ENCODE measurements around the gene FBXO22.

Gene FBXO22

GRCh38 chr15:75928680-75929608, 25.3 kb downstream of the FBXO22 start:
- DNase-seq, result no peak
- Histone ChIP-seq H3K27ac (ENCODE audit: insufficient read depth, low read length, poor library complexity, severe bottlenecking) (no peak overlapping the region), H3K27me3 (replicated peaks; ENCODE audit: control insufficient read depth, insufficient read depth, low read length, poor library complexity, severe bottlenecking) (no peaks in the 10 kb centered on the region), H3K4me3 (ENCODE audit: insufficient read depth, low read depth, low read length, poor library complexity, severe bottlenecking) (no peak overlapping the region), H3K9me3 (ENCODE audit: control insufficient read depth, low read length) (no peaks in the 10 kb centered on the region), H3K36me3 (ENCODE audit: control insufficient read depth, insufficient read depth, low read length) (peaks cover 22% of the 10 kb centered on the region), H3K4me1 (ENCODE audit: control insufficient read depth, insufficient read depth, low read length, poor library complexity, severe bottlenecking) (no peaks in the 10 kb centered on the region)

GRCh38 chr15:75929799-75930565, 26.3 kb downstream of the FBXO22 start:
- no peaks in the 10 kb centered on the region for H3K9me3 ChIP-seq (ENCODE audit: control insufficient read depth, low read length)
- H3K27ac ChIP-seq (ENCODE audit: insufficient read depth, low read length, poor library complexity, severe bottlenecking), result no peak overlapping the region
- H3K27me3 ChIP-seq (replicated peaks; ENCODE audit: control insufficient read depth, insufficient read depth, low read length, poor library complexity, severe bottlenecking), result no peaks in the 10 kb centered on the region
- no peaks in the 10 kb centered on the region for H3K4me1 ChIP-seq (ENCODE audit: control insufficient read depth, insufficient read depth, low read length, poor library complexity, severe bottlenecking)
- no peak overlapping the region for H3K4me3 ChIP-seq (ENCODE audit: insufficient read depth, low read depth, low read length, poor library complexity, severe bottlenecking)
- no peak for DNase-seq
- peaks cover 24% of the 10 kb centered on the region for H3K36me3 ChIP-seq (ENCODE audit: control insufficient read depth, insufficient read depth, low read length)

- H3K27ac ChIP-seq (ENCODE audit: insufficient read depth, low read length, poor library complexity, severe bottlenecking), result no peak overlapping the region
- H3K27me3 ChIP-seq (replicated peaks; ENCODE audit: control insufficient read depth, insufficient read depth, low read length, poor library complexity, severe bottlenecking), result no peaks in the 10 kb centered on the region
- no peak overlapping the region for H3K4me3 ChIP-seq (ENCODE audit: insufficient read depth, low read depth, low read length, poor library complexity, severe bottlenecking)
- no peak for DNase-seq
- peaks cover 30% of the 10 kb centered on the region for H3K36me3 ChIP-seq (ENCODE audit: control insufficient read depth, insufficient read depth, low read length)
- no peaks in the 10 kb centered on the region for H3K4me1 ChIP-seq (ENCODE audit: control insufficient read depth, insufficient read depth, low read length, poor library complexity, severe bottlenecking)
- H3K9me3 ChIP-seq (ENCODE audit: control insufficient read depth, low read length), result no peaks in the 10 kb centered on the region
Observed at GRCh38 chr15:75930866-75931265, 27.2 kb downstream of the FBXO22 start.

GRCh38 chr15:75942464-75942863, 38.8 kb downstream of the FBXO22 start:
- H3K4me3 ChIP-seq (ENCODE audit: insufficient read depth, low read depth, low read length, poor library complexity, severe bottlenecking), result no peak overlapping the region
- no peaks in the 10 kb centered on the region for H3K36me3 ChIP-seq (ENCODE audit: control insufficient read depth, insufficient read depth, low read length)
- no peaks in the 10 kb centered on the region for H3K27me3 ChIP-seq (replicated peaks; ENCODE audit: control insufficient read depth, insufficient read depth, low read length, poor library complexity, severe bottlenecking)
- no peaks in the 10 kb centered on the region for H3K9me3 ChIP-seq (ENCODE audit: control insufficient read depth, low read length)
- H3K4me1 ChIP-seq (ENCODE audit: control insufficient read depth, insufficient read depth, low read length, poor library complexity, severe bottlenecking), result no peaks in the 10 kb centered on the region
- DNase-seq, result no peak
- H3K27ac ChIP-seq (ENCODE audit: insufficient read depth, low read length, poor library complexity, severe bottlenecking), result no peak overlapping the region

GRCh38 chr15:75943246-75943645, 39.6 kb downstream of the FBXO22 start:
- H3K4me3 ChIP-seq (ENCODE audit: insufficient read depth, low read depth, low read length, poor library complexity, severe bottlenecking), result no peak overlapping the region
- no peaks in the 10 kb centered on the region for H3K4me1 ChIP-seq (ENCODE audit: control insufficient read depth, insufficient read depth, low read length, poor library complexity, severe bottlenecking)
- H3K27ac ChIP-seq (ENCODE audit: insufficient read depth, low read length, poor library complexity, severe bottlenecking), result no peak overlapping the region
- H3K27me3 ChIP-seq (replicated peaks; ENCODE audit: control insufficient read depth, insufficient read depth, low read length, poor library complexity, severe bottlenecking), result no peaks in the 10 kb centered on the region
- H3K36me3 ChIP-seq (ENCODE audit: control insufficient read depth, insufficient read depth, low read length), result no peaks in the 10 kb centered on the region
- DNase-seq, result no peak
- no peaks in the 10 kb centered on the region for H3K9me3 ChIP-seq (ENCODE audit: control insufficient read depth, low read length)

- no peak for DNase-seq
- Histone ChIP-seq H3K4me3 (ENCODE audit: insufficient read depth, low read depth, low read length, poor library complexity, severe bottlenecking) (no peak overlapping the region), H3K27ac (ENCODE audit: insufficient read depth, low read length, poor library complexity, severe bottlenecking) (no peak overlapping the region), H3K9me3 (ENCODE audit: control insufficient read depth, low read length) (no peaks in the 10 kb centered on the region), H3K36me3 (ENCODE audit: control insufficient read depth, insufficient read depth, low read length) (no peaks in the 10 kb centered on the region), H3K27me3 (replicated peaks; ENCODE audit: control insufficient read depth, insufficient read depth, low read length, poor library complexity, severe bottlenecking) (no peaks in the 10 kb centered on the region), H3K4me1 (ENCODE audit: control insufficient read depth, insufficient read depth, low read length, poor library complexity, severe bottlenecking) (no peaks in the 10 kb centered on the region)
Observed at GRCh38 chr15:75943713-75944215, 40.1 kb downstream of the FBXO22 start.

- no peak for DNase-seq
- Histone ChIP-seq H3K4me1 (ENCODE audit: control insufficient read depth, insufficient read depth, low read length, poor library complexity, severe bottlenecking) (no peaks in the 10 kb centered on the region), H3K9me3 (ENCODE audit: control insufficient read depth, low read length) (no peaks in the 10 kb centered on the region), H3K36me3 (ENCODE audit: control insufficient read depth, insufficient read depth, low read length) (no peaks in the 10 kb centered on the region), H3K4me3 (ENCODE audit: insufficient read depth, low read depth, low read length, poor library complexity, severe bottlenecking) (no peak overlapping the region), H3K27ac (ENCODE audit: insufficient read depth, low read length, poor library complexity, severe bottlenecking) (no peak overlapping the region), H3K27me3 (replicated peaks; ENCODE audit: control insufficient read depth, insufficient read depth, low read length, poor library complexity, severe bottlenecking) (no peaks in the 10 kb centered on the region)
Observed at GRCh38 chr15:75945953-75946352, 42.3 kb downstream of the FBXO22 start.

- Histone ChIP-seq H3K4me1 (ENCODE audit: control insufficient read depth, insufficient read depth, low read length, poor library complexity, severe bottlenecking) (no peaks in the 10 kb centered on the region), H3K27ac (ENCODE audit: insufficient read depth, low read length, poor library complexity, severe bottlenecking) (no peak overlapping the region), H3K27me3 (replicated peaks; ENCODE audit: control insufficient read depth, insufficient read depth, low read length, poor library complexity, severe bottlenecking) (no peaks in the 10 kb centered on the region), H3K4me3 (ENCODE audit: insufficient read depth, low read depth, low read length, poor library complexity, severe bottlenecking) (no peak overlapping the region), H3K9me3 (ENCODE audit: control insufficient read depth, low read length) (no peaks in the 10 kb centered on the region), H3K36me3 (ENCODE audit: control insufficient read depth, insufficient read depth, low read length) (no peaks in the 10 kb centered on the region)
- no peak for DNase-seq
Observed at GRCh38 chr15:75947092-75947491, 43.4 kb downstream of the FBXO22 start.

GRCh38 chr15:75948761-75949296, 45.2 kb downstream of the FBXO22 start:
- no peak for DNase-seq
- H3K4me3 ChIP-seq (ENCODE audit: insufficient read depth, low read depth, low read length, poor library complexity, severe bottlenecking), result no peak overlapping the region
- H3K9me3 ChIP-seq (ENCODE audit: control insufficient read depth, low read length), result no peaks in the 10 kb centered on the region
- H3K27ac ChIP-seq (ENCODE audit: insufficient read depth, low read length, poor library complexity, severe bottlenecking), result no peak overlapping the region
- H3K36me3 ChIP-seq (ENCODE audit: control insufficient read depth, insufficient read depth, low read length), result no peaks in the 10 kb centered on the region
- H3K27me3 ChIP-seq (replicated peaks; ENCODE audit: control insufficient read depth, insufficient read depth, low read length, poor library complexity, severe bottlenecking), result no peaks in the 10 kb centered on the region
- no peaks in the 10 kb centered on the region for H3K4me1 ChIP-seq (ENCODE audit: control insufficient read depth, insufficient read depth, low read length, poor library complexity, severe bottlenecking)

GRCh38 chr15:75952525-75952924, 48.8 kb downstream of the FBXO22 start:
- no peak overlapping the region for H3K4me3 ChIP-seq (ENCODE audit: insufficient read depth, low read depth, low read length, poor library complexity, severe bottlenecking)
- no peak for DNase-seq
- no peak overlapping the region for H3K27ac ChIP-seq (ENCODE audit: insufficient read depth, low read length, poor library complexity, severe bottlenecking)
- no peaks in the 10 kb centered on the region for H3K27me3 ChIP-seq (replicated peaks; ENCODE audit: control insufficient read depth, insufficient read depth, low read length, poor library complexity, severe bottlenecking)
- no peaks in the 10 kb centered on the region for H3K9me3 ChIP-seq (ENCODE audit: control insufficient read depth, low read length)
- no peaks in the 10 kb centered on the region for H3K4me1 ChIP-seq (ENCODE audit: control insufficient read depth, insufficient read depth, low read length, poor library complexity, severe bottlenecking)
- no peaks in the 10 kb centered on the region for H3K36me3 ChIP-seq (ENCODE audit: control insufficient read depth, insufficient read depth, low read length)
